ENCODE results near the gene DUSP28. TPM values are rescaled to one million over a fixed set of nuclear protein-coding genes. Genes with fewer than 3 reads are reported as not detected.

DUSP28 gene
- total RNA-seq, 4 donors from 2014 or later = 3.3 to 5.5 (median 4.7) TPM

DNA sequence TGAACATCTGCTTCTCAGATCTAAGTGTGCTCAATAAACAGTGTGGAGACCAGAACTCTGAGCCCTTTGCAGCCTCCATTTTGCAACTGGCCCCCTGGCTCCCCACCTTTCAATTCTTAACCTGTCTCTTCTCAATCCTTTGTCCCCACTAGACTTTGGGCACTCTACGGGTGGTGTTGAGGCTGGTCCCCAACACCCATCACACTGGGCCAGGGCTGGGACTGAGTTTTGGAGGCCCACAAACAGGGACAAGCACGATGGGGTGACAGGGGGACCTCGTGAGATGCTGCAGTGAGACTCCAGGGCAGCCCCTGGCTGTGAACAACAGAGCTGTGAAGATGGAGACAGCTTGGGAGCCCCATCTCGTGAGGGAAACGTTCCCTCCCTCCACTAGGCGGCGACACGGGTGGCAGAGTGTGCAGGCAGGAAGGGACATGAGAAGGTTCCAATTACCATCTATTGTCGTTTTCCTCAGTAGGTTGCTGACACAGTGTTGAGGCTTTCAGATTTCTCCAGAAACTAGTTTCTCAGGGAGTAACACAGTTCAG lies 3.5 kb upstream of the DUSP28 start:
- no peak for DNase-seq (ENCODE audit: low spot score)
- TF ChIP-seq, protein P1, sequence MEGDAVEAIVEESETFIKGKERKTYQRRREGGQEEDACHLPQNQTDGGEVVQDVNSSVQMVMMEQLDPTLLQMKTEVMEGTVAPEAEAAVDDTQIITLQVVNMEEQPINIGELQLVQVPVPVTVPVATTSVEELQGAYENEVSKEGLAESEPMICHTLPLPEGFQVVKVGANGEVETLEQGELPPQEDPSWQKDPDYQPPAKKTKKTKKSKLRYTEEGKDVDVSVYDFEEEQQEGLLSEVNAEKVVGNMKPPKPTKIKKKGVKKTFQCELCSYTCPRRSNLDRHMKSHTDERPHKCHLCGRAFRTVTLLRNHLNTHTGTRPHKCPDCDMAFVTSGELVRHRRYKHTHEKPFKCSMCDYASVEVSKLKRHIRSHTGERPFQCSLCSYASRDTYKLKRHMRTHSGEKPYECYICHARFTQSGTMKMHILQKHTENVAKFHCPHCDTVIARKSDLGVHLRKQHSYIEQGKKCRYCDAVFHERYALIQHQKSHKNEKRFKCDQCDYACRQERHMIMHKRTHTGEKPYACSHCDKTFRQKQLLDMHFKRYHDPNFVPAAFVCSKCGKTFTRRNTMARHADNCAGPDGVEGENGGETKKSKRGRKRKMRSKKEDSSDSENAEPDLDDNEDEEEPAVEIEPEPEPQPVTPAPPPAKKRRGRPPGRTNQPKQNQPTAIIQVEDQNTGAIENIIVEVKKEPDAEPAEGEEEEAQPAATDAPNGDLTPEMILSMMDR (IDR thresholded peaks at IDR 0.05) = no peak
- no peak for ATAC-seq (ENCODE audit: low FRiP score)

DNA sequence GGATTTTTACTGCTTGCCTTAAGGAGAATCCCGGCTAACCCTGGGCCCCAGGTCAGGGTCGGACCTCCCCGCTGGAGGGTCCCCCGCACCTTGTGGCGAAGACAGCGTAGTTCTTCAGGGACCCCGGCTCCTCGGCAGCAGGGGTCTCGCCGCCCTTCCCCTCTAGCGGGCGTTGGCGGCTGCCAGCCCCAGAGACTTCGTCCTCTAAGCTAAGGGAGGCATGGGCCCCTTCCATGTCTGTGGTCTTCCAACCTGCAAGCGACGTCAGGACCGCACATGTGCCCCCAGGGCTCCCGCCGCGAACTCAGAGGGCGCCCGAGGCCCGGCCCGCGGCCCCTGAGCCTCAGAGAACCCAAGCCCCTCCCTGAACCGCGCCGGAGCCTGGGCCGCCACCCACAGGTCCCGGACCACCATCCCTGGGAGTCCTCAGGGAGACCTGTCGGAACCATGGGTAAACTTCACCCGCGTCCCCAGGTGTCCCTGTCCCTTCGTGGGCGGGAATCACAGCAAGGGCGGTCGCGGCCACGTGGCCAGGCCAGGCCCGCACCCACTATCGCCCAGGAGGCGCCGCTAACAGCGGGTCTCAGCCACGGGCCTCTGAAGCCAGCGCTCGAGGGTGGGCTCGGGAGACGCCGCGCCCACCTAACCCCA lies 2.9 kb upstream of the DUSP28 start:
- no peak for ATAC-seq (ENCODE audit: low FRiP score)

DNA sequence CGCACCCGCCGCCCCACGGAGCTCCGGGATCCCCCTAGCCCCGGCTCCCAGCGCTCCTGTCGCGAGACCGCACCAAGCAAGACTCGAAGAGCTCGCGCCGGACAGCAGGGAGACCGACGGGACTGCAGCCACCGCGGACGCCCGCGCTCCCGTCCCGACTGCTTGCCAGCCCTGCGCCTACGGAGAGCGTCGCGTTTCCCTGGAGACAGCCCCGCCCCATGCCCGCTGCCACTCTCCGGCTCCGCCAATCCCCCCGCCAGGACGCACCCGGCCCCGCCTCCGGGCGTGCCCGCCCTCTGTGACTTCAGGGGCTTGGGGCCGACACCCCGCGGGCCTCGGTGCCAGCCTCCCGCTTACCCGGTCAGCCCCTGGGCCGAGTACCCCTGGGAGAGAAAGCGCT lies 2.3 kb upstream of the DUSP28 start, which contains the start of gene ANKMY1:
Gene ANKMY1 (minus strand): TSS at position 181 of the 400 bp plus-strand sequence. CDS start 653 bp downstream, outside the sequence.
- TF ChIP-seq, protein P1 (IDR thresholded peaks at IDR 0.05) = no peak
- DNase-seq (ENCODE audit: low spot score) = no peak
- peak; percentile 42 for ATAC-seq (ENCODE audit: low FRiP score)

More for the DNA sequence above, 2.9 kb upstream of the DUSP28 start:
- no peak for DNase-seq (ENCODE audit: low spot score)
- TF ChIP-seq, protein P1 (IDR thresholded peaks at IDR 0.05) = no peak

DNA sequence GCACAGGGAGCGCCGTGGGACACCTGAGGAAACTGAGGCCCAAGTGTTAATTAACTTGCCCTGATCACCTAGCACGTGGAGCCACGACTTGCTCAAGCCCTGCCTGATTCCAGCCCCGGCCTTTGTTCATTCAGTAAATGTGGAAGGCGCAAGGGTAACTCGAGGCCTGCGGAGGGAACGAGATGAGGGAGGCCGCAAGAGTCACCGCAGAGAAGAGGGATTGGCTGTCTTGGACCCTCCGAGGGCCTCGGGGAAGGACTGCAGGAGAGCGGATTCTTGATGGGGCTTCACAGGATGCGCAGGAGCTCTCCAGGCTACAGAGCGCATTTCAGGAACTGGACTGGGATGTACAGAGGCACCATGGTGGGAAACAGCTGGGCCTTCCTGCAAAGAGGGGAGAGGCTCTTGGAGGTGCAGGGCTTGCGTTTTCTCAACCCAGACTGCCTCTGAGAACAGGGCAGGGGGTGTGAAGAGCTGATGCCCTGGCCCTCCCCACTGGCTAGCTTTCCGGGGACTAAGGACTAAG lies 1.9 kb upstream of the DUSP28 start:
- no peak for ATAC-seq (ENCODE audit: low FRiP score)
- no peak for DNase-seq (ENCODE audit: low spot score)
- TF ChIP-seq, protein P1 (IDR thresholded peaks at IDR 0.05) = no peak

DNA sequence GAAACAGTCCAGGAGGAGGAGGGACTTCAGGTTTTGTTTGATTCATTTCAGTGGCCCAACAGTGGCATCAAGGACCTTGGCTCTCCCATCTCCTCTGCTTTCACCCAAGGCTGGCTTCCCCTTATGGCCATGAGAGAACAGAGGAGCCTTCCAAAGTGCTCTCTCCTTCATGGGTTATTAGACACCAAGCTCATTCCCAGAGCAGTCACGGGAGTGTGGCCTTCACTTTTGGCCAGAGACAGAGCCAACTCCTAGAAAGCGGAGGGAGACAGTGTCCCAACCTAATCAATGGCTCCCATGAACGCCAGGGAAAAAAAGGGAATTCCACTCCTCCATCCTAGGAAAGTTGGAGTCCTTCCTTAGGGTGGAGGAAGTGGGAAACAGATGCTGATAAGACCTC lies 871 bp upstream of the DUSP28 start:
- DNase-seq (ENCODE audit: low spot score) (no peak), ATAC-seq (ENCODE audit: low FRiP score) (no peak)

DNA sequence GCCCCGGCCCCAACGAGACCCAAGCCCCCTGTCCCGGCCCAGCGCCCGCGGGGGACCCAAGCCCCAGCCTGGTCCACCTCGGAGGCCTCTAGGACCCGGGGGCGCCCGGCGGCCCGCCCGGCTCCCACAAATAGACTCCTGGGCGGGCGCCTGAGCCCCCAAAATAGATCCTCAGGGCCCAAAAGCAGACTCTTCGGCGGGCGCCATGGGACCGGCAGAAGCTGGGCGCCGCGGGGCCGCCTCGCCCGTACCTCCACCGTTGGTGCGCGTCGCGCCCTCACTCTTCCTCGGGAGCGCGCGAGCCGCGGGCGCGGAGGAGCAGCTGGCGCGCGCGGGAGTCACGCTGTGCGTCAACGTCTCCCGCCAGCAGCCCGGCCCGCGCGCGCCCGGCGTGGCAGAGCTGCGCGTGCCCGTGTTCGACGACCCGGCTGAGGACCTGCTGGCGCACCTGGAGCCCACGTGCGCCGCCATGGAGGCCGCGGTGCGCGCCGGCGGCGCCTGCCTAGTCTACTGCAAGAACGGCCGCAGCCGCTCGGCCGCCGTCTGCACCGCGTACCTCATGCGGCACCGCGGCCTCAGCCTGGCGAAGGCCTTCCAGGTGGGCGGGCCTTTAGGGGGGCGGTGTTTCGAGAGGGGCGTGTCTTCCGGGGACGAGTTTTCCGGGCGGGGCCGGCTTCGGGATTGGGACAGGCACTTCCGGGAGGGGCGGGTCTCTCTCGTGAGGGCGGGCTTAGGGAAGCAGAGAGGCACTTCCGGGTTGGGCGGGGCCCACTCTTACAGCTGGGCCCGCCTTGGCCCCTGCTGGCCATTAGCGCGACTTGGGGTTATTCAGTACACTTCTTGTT lies 545 bp downstream of the DUSP28 start:
- DNase-seq (ENCODE audit: low spot score) (peak; percentile 96), ATAC-seq (ENCODE audit: low FRiP score) (peak; percentile 91)
- TF ChIP-seq, protein P1 (IDR thresholded peaks at IDR 0.05) = no peak

More for the DNA sequence above, 871 bp upstream of the DUSP28 start:
- TF ChIP-seq, protein P1 (IDR thresholded peaks at IDR 0.05) = no peak
